ENCODE data around the gene BEND2. TPM values are rescaled to one million over a fixed set of nuclear protein-coding genes. Genes with fewer than 3 reads are reported as not detected.
"Not testable (repeated sequence)": the region's sequence is repeated elsewhere in the genome, so short reads cannot be mapped to it uniquely, and the experiment has no call there.

BEND2 gene
- not detected for total RNA-seq
- long read RNA-seq, donor 1 = 0 reads
- long read RNA-seq, donor 2 = 0 reads

DNA sequence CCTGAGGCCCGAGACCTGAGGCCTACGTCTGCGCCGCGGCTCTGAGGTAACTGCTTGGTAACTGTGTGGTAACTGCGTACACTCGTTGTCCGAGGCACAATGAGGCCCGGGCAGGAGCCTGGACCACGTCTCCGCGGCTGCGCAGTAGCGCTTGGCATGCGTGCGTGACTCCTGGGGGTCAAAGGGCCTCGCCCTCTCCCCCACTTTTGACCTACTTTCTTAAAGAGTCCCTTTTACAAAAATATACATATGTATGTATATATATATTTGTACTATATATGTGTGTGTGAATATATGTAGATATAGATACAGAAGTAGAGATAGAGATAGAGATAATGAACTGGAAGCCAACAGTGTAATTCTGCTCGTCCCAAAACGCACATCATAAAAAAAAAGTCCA lies at the start of gene BEND2:
Gene BEND2, minus strand, starts transcription at position 101 of the 400 bp plus-strand sequence. CDS start 136 bp downstream, outside the sequence.
- ATAC-seq = no peak
- intact Hi-C loops (cut with DNase I, micrococcal nuclease) = no loop called here
- H3K4me1 ChIP-seq (ENCODE audit: low read depth) = no peaks in the 10 kb centered on the region

DNA sequence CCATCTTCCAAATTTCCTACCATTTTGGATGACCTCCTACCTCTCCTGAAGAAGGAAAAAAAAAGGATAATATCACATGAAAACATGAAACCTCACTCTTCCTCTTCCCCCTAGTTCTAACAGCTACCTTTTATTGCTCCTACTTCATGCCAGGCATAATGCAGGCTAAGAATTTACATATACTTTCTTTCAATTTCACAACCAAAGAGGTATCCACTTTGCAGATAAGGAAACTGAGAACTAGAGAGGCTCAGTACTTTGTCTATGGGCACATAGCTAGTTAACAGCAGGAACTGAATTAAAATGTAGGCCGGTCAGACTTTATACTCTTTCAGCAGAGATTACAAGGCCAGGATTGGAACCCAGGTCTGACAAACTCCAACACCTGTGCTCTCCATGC lies 34.4 kb upstream of the BEND2 start:
- intact Hi-C loops (cut with DNase I, micrococcal nuclease) = no loop called here
- no peaks in the 10 kb centered on the region for H3K4me1 ChIP-seq (ENCODE audit: low read depth)
- ATAC-seq (no peak), DNase-seq (no peak)
- TF ChIP-seq, protein P1, sequence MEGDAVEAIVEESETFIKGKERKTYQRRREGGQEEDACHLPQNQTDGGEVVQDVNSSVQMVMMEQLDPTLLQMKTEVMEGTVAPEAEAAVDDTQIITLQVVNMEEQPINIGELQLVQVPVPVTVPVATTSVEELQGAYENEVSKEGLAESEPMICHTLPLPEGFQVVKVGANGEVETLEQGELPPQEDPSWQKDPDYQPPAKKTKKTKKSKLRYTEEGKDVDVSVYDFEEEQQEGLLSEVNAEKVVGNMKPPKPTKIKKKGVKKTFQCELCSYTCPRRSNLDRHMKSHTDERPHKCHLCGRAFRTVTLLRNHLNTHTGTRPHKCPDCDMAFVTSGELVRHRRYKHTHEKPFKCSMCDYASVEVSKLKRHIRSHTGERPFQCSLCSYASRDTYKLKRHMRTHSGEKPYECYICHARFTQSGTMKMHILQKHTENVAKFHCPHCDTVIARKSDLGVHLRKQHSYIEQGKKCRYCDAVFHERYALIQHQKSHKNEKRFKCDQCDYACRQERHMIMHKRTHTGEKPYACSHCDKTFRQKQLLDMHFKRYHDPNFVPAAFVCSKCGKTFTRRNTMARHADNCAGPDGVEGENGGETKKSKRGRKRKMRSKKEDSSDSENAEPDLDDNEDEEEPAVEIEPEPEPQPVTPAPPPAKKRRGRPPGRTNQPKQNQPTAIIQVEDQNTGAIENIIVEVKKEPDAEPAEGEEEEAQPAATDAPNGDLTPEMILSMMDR (IDR thresholded peaks at IDR 0.05) = no peak
- no peaks in the 10 kb centered on the region for H3K9me3 ChIP-seq
- no peaks in the 10 kb centered on the region for H3K36me3 ChIP-seq (ENCODE audit: low read depth)
- no peak overlapping the region for H3K4me3 ChIP-seq

More for the DNA sequence above, at the start of gene BEND2:
- TF ChIP-seq, protein P1 (IDR thresholded peaks at IDR 0.05) = no peak
- Histone ChIP-seq H3K36me3 (ENCODE audit: low read depth) (no peaks in the 10 kb centered on the region), H3K4me3 (no peak within 1 kb of the TSS), H3K9me3 (no peaks in the 10 kb centered on the region)
- no peak for DNase-seq

DNA sequence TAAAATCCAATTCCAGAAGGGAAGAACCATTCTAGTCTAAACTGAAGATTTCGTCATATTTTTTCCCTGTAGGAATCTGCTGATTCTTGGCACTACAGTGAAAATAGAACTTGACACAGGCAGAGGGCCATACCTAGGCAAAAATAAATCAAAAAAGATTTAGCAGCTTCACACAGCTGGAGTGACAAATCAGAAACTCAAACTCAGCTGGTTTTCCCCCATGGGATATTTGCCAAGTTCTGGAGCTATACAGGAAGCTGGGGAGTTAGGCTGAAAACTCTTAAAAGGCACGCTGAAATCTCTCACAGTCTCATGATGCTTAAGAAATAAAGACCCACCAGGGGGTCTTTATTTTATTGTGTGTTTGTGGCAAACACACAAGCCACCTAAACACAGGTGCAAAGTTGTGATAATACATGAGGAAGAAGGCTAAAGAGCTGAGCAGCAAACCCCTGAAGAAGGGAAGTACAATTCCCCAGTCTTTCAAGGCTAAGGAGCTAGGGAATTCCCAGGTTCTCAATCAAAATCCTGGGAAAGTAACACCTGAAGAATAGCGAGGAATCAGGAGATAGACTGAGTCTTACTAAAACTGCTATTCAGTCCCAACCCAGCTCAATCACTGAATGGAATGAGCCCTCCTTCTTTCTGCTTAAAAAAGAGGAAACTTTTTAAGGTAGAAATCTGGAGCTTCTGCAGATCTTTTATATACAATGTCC lies 32.1 kb upstream of the BEND2 start:
- intact Hi-C loops (cut with DNase I, micrococcal nuclease) = no loop called here
- Histone ChIP-seq H3K36me3 (ENCODE audit: low read depth) (no peaks in the 10 kb centered on the region), H3K4me3 (no peak overlapping the region), H3K4me1 (ENCODE audit: low read depth) (no peaks in the 10 kb centered on the region), H3K9me3 (no peaks in the 10 kb centered on the region)
- no peak for DNase-seq
- ATAC-seq = no peak
- TF ChIP-seq, protein P1 (IDR thresholded peaks at IDR 0.05) = no peak

DNA sequence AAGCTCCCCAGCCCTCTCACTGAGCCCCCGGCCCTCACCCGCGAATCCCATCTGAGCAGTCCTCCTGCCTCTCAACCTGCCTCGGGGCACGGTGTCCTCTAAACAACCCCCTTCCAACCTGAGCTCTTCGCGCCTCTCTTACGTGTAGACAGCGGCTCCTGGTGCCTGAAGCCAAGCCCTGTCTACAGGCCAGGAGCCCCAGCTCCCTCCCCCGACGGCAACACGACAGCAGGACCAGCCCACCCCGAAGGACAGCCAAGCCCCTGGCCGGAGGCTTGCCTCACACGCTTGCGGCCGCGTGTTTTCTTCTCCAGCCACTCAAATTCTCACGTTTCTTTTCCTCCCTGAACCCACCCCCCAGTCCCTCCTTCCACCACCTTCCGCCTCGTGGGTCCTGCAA lies 9.0 kb upstream of the BEND2 start:
- DNase-seq; ATAC-seq; H3K9me3 ChIP-seq; H3K36me3 ChIP-seq (ENCODE audit: low read depth); intact Hi-C loops (cut with DNase I, micrococcal nuclease); H3K4me1 ChIP-seq (ENCODE audit: low read depth); H3K4me3 ChIP-seq: not testable (repeated sequence)

DNA sequence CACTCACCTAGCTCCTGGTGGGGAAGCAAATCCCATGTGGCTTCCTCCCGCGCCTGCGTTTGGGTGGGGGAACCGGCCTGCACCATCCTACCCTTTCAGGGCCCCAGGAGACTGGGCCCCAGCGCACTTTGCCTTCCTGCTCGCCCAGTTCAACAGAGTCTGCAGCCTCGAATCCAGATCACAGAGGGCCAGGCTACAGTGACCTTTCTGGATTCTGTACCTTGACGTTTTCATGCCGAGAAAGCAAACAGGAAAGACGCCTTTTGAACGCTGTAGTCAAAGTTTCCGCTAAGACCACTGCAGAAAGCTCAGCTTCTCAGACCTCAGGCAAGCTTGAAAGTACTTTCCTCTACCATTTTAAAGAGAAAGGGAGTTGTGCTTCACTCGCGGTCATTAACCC lies 7.4 kb upstream of the BEND2 start:
- TF ChIP-seq, protein P1 (IDR thresholded peaks at IDR 0.05) = no peak
- no peaks in the 10 kb centered on the region for H3K4me1 ChIP-seq (ENCODE audit: low read depth)
- H3K4me3 ChIP-seq = no peak overlapping the region
- no peaks in the 10 kb centered on the region for H3K36me3 ChIP-seq (ENCODE audit: low read depth)
- no peaks in the 10 kb centered on the region for H3K9me3 ChIP-seq
- intact Hi-C loops (cut with DNase I, micrococcal nuclease) = no loop called here
- no peak for DNase-seq
- no peak for ATAC-seq

DNA sequence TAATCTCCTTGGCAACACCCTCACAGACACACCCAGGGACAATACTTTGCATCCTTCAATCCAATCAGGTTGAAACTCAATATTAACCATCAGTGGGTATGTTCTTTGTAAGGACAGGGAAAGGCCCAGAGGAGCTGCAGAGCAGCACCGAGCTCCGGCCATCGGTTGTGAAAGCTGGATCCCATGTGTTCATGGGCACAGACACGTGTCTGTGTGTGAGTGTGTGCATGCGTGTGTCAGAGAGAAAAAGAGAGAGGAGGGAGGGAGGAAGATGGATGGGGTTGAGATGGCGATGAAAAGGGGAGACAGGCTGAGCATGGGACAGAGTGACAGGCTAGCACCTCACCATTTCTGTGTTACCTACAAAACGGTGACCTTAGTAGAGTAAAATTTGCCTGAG lies 6.8 kb upstream of the BEND2 start:
- no peak for DNase-seq
- Histone ChIP-seq H3K36me3 (ENCODE audit: low read depth) (no peaks in the 10 kb centered on the region), H3K4me3 (no peak overlapping the region), H3K4me1 (ENCODE audit: low read depth) (no peaks in the 10 kb centered on the region), H3K9me3 (no peaks in the 10 kb centered on the region)
- TF ChIP-seq, protein P1 (IDR thresholded peaks at IDR 0.05) = no peak
- no peak for ATAC-seq
- intact Hi-C loops (cut with DNase I, micrococcal nuclease) = no loop called here

All from mucosa of descending colon (tissue), 3 donors.